PFSK-1 (cell line): ENCODE data around the gene PLAC1.

Experiments
- POLR2AphosphoS5 ChIP-seq: IDR thresholded peaks from 2 replicates; pipeline ENCODE4 v1.6.1; 2012; ENCODE audit warnings: low read depth, mild to moderate bottlenecking, control low read depth, low read length, moderate library complexity
- SIN3A ChIP-seq: IDR thresholded peaks from 2 replicates; pipeline ENCODE4 v1.6.1; 2012; ENCODE audit warnings: mild to moderate bottlenecking, low read length, moderate library complexity, borderline replicate concordance; ENCODE audit not compliant: insufficient read depth

DNA sequence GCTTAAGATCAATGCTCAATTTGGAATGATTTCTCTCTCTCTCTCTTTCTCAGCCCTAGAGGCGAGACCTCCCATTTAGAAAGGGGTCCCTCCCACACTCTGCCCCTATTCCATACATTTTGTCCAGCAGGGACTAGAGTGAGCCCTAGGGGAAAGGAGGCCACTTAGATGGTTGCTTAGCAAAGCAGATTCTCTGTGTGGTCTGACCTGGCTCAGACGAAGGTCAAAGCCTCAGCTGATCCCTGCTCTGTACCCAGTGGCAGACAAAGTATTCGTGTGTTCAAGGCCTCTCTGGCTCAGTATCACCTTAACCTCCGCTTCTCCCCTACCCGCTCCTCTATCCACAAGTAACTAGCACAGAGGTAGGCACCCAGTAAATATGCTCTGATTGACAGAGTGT lies 120.0 kb downstream of the PLAC1 start:
- TF ChIP-seq SIN3A (no peak), POLR2AphosphoS5 (no peak)
